GM19193 (cell line): ENCODE data around the gene GSPT1.

Experiments used
- POLR2A ChIP-seq: IDR thresholded peaks from 4 replicates; pipeline ENCODE4 v1.6.1; 2011; ENCODE audit not compliant: insufficient read depth, insufficient read length; ENCODE audit errors: extremely low read depth

Gene GSPT1

GRCh38 chr16:11841026-11841425 lies 74.7 kb downstream of the GSPT1 start:
- TF ChIP-seq POLR2A = no peak

- no peak for TF ChIP-seq POLR2A
Measured at GRCh38 chr16:11836650-11837244, 79.0 kb downstream of the GSPT1 start.

- TF ChIP-seq POLR2A = no peak
Measured at GRCh38 chr16:11835891-11836649, 79.7 kb downstream of the GSPT1 start.

- no peak for TF ChIP-seq POLR2A
Measured at GRCh38 chr16:11835309-11835708, 80.4 kb downstream of the GSPT1 start.

GRCh38 chr16:11833951-11834695 lies 81.6 kb downstream of the GSPT1 start:
- TF ChIP-seq POLR2A = no peak

- TF ChIP-seq POLR2A = no peak
Measured at GRCh38 chr16:11828696-11829095, 87.1 kb downstream of the GSPT1 start.

- TF ChIP-seq POLR2A = no peak
Measured at GRCh38 chr16:11824362-11824761, 91.4 kb downstream of the GSPT1 start.

- no peak for TF ChIP-seq POLR2A
Measured at GRCh38 chr16:11819798-11820197, 96.0 kb downstream of the GSPT1 start.
